Activated T-cell treated with anti-CD3 and anti-CD28 coated beads for 4 hours (primary cell): ENCODE results near the gene PRELID2.

ENCODE experiments used
- DNase-seq: peaks from one replicate; pipeline ENCODE4 v3.0.0-alpha.2; 2020

The PRELID2 gene

GRCh38 chr5:145793574-145793973 lies 41.6 kb downstream of the PRELID2 start:
- DNase-seq: no peak

- no peak for DNase-seq
These were observed 42.3 kb downstream of the PRELID2 start for GRCh38 chr5:145792840-145793239.

GRCh38 chr5:145791866-145792265 lies 43.3 kb downstream of the PRELID2 start:
- DNase-seq: no peak

- no peak for DNase-seq
These were observed 47.1 kb downstream of the PRELID2 start for GRCh38 chr5:145787996-145788395.

GRCh38 chr5:145787507-145787906 lies 47.6 kb downstream of the PRELID2 start:
- no peak for DNase-seq

GRCh38 chr5:145787001-145787400 lies 48.1 kb downstream of the PRELID2 start:
- no peak for DNase-seq

GRCh38 chr5:145780982-145781381 lies 54.2 kb downstream of the PRELID2 start:
- DNase-seq: no peak

GRCh38 chr5:145778144-145778900 lies 56.8 kb downstream of the PRELID2 start:
- no peak for DNase-seq

GRCh38 chr5:145777445-145778063 lies 57.6 kb downstream of the PRELID2 start:
- no peak for DNase-seq

GRCh38 chr5:145776886-145777285 lies 58.3 kb downstream of the PRELID2 start:
- DNase-seq: no peak

GRCh38 chr5:145775893-145776444 lies 59.2 kb downstream of the PRELID2 start:
- no peak for DNase-seq

GRCh38 chr5:145775411-145775810 lies 59.7 kb downstream of the PRELID2 start:
- DNase-seq: no peak

GRCh38 chr5:145774442-145774841 lies 60.7 kb downstream of the PRELID2 start:
- DNase-seq: no peak

- no peak for DNase-seq
These were observed 62.7 kb downstream of the PRELID2 start for GRCh38 chr5:145772466-145772865.

GRCh38 chr5:145768863-145769262 lies 66.3 kb downstream of the PRELID2 start:
- DNase-seq: no peak

GRCh38 chr5:145764325-145764724 lies 70.8 kb downstream of the PRELID2 start:
- DNase-seq: no peak

- DNase-seq: no peak
These were observed 72.3 kb downstream of the PRELID2 start for GRCh38 chr5:145762833-145763232.

GRCh38 chr5:145761254-145761653 lies 73.9 kb downstream of the PRELID2 start:
- no peak for DNase-seq

- no peak for DNase-seq
These were observed 74.5 kb downstream of the PRELID2 start for GRCh38 chr5:145760660-145761059.

GRCh38 chr5:145752947-145753346 lies 82.2 kb downstream of the PRELID2 start:
- DNase-seq: no peak

GRCh38 chr5:145752534-145752933 lies 82.6 kb downstream of the PRELID2 start:
- no peak for DNase-seq

GRCh38 chr5:145750199-145750598 lies 84.9 kb downstream of the PRELID2 start:
- no peak for DNase-seq

GRCh38 chr5:145743396-145744061 lies 91.6 kb downstream of the PRELID2 start:
- no peak for DNase-seq

- DNase-seq: no peak
These were observed 95.3 kb downstream of the PRELID2 start for GRCh38 chr5:145739843-145740242.
